AG09309 (cell line): Measurements from ENCODE around the gene NACA.

Experiments used
- DNase-seq: peaks from one replicate; pipeline ENCODE4 v3.0.0-alpha.2; 2010; ENCODE audit warnings: low read depth
- H3K4me3 ChIP-seq: 2 replicates; pipeline ENCODE4 v1.5.1; 2011; ENCODE audit warnings: mild to moderate bottlenecking, low read depth, low read length, moderate library complexity; ENCODE audit not compliant: control insufficient read depth
- TF ChIP-seq, protein P1 (sequence below): IDR thresholded peaks from 2 replicates; pipeline ENCODE4 v1.5.1; 2011; ENCODE audit warnings: mild to moderate bottlenecking, low read depth, low read length, inconsistent platforms; ENCODE audit not compliant: insufficient read depth, control insufficient read depth; ENCODE audit errors: missing control alignments

Gene NACA

GRCh38 chr12:56724972-56725722, at the start of gene NACA:
Gene NACA, minus strand, starts transcription at chr12:56725299. Its CDS starts 778 bp downstream, at chr12:56724521.
- DNase-seq = peak; percentile 94
- TF ChIP-seq, protein P1, sequence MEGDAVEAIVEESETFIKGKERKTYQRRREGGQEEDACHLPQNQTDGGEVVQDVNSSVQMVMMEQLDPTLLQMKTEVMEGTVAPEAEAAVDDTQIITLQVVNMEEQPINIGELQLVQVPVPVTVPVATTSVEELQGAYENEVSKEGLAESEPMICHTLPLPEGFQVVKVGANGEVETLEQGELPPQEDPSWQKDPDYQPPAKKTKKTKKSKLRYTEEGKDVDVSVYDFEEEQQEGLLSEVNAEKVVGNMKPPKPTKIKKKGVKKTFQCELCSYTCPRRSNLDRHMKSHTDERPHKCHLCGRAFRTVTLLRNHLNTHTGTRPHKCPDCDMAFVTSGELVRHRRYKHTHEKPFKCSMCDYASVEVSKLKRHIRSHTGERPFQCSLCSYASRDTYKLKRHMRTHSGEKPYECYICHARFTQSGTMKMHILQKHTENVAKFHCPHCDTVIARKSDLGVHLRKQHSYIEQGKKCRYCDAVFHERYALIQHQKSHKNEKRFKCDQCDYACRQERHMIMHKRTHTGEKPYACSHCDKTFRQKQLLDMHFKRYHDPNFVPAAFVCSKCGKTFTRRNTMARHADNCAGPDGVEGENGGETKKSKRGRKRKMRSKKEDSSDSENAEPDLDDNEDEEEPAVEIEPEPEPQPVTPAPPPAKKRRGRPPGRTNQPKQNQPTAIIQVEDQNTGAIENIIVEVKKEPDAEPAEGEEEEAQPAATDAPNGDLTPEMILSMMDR = no peak
- H3K4me3 ChIP-seq = peak within 1 kb of the TSS; percentile 88

- DNase-seq = no peak
- H3K4me3 ChIP-seq = no peak overlapping the region
- TF ChIP-seq, protein P1 = no peak
Measured at GRCh38 chr12:56773113-56773512, 48.0 kb upstream of the NACA start.

GRCh38 chr12:56772625-56773024, 47.5 kb upstream of the NACA start:
- DNase-seq = no peak
- TF ChIP-seq, protein P1 = no peak
- H3K4me3 ChIP-seq = no peak overlapping the region

DNA sequence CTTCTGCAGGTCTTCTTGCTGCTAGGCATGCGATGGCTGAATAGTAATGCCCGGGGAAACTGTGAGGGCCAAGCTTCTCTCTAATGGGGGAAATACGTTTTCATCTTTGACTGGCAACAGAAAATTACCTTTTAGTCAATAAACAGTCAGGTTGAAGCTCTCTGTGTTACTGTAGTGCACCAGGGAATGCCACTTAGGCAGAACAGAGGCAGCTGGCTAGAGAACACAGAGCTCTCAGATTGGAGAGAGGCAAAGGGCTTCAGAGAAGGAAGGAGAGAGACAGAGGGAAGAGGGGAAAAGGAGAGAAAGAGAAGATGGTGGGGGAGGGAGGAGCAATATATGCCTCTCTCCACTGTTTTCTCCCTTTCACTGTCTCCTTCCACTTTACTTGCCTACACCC, 44.8 kb upstream of the NACA start:
- TF ChIP-seq, protein P1 = no peak
- no peak for DNase-seq
- H3K4me3 ChIP-seq = no peak overlapping the region

DNA sequence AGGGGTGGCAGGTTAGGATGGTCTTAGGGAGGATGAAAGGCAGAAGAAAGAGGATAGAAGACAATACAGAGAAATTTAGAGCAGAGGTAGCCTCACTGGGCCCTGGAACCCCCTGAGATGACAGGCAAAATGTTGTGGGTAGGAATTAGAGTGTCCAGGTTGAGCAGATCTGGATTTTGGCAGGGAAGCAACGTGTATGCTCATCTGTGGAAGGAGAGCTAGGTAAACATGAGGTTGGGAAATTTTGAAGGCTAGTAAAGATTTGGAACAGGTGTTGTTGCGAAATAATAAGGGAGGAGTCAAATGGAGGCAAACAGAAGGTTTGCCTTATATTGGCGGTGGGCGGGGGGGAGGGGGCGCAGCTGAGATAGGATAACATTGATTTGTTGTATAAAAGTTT, 43.3 kb upstream of the NACA start:
- no peak overlapping the region for H3K4me3 ChIP-seq
- DNase-seq = no peak
- TF ChIP-seq, protein P1 = no peak

DNA sequence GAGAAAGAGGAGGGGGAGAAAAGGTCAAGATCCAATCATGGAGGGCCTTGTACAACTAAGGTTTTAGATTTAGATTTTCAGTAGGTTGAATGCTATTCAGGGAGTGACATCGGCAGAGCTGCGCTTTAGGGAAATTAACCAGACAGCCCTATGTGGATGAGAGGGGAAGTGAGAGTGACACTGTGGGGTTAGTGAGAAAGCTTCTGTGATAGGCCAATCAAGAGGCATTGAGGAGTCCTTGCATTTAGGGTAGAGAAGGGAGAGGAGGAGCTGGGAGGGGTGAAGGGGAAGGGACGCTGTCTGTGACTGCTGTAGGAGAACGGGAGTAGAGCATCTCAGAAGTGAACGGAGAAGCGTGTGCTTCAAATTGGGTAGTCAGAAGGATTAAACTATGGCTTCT, 41.4 kb upstream of the NACA start:
- TF ChIP-seq, protein P1 = no peak
- H3K4me3 ChIP-seq = no peak overlapping the region
- DNase-seq = no peak
